Hypothalamus (tissue), 51 donors: ENCODE data around the gene PIK3C2A.

ENCODE experiments used
- DNase-seq, 51 donors: peaks; one replicate each; lab custom pipeline; 2025; lab: John Stamatoyannopoulos, UW

Gene PIK3C2A

DNA sequence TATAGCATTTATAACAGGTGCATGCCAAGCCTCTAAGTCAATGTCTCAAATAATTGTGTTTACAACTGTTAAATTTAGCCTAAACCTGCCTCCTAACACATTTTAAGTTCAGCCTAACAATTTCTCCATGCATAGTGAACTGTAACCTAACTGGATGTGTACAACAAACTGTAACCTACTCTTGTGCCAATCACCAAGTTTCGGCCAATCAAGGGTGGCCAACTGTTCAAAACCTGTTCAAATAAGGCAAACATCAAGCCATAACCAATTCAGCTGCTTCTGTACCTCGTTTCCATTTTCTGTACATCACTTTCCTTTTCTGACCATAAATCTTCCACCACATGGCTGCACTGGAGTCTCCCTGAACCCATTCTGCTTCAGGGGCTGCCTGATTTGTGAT, 45.4 kb downstream of the PIK3C2A start:
- no peak for DNase-seq

DNA sequence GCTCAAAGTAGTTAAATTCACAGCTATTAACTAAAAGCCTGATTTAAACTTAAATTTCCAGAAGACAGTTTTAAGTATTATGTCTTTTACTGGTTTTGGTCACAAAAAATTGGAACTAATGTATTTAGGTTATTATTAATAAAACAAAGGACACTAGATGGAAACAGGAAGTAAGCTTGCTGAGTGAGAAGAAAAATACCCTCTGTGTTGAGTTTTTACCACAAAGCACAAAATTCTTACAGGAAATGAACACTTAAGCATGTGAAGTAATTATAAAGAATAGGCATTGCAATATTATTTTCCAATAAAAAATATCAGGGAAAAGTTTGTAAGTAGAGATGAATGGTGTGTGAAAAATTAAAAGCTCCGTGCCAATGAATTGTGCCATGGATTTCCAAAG, 46.3 kb downstream of the PIK3C2A start:
- no peak for DNase-seq

DNA sequence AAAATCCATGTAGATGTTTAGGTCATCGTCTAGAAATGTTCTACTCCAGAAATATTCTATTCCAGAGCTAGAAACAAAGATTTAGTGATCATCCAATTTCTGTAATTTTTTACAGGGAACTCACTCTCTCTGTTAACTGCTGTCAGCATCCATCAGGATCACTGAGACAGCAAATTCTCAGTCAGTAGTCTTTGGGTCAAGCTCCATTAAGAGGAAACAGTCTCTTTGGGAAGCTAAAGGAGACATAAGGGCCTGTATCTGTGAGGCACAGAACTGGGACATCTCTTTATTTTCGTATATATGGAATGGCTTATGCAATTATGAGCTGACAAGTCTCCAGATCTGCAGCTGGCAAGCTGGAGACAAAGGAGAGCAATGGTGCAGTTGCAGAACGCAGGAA, 48.3 kb downstream of the PIK3C2A start:
- DNase-seq, result no peak
